ENCODE data around the gene SIAE. TPM values are rescaled to one million over a fixed set of nuclear protein-coding genes. Genes with fewer than 3 reads are reported as not detected.

SIAE gene
- total and polyA plus RNA-seq, 2 of the 4 experiments (the other 2 are of a cell fraction): 4.7 to 12.0 TPM

- BruUV-seq (replicated peaks): no TSS peak
- in situ Hi-C loops (cut with MboI; ENCODE audit: low sequenced_read_pairs) (no loop called here), intact Hi-C loops (cut with micrococcal nuclease) (no loop called here), dilution Hi-C loops (cut with HindIII; ENCODE audit: low sequenced_read_pairs, unreplicated experiment) (no loop called here)
- no peak for ATAC-seq (ENCODE audit: low read depth)
- no peak overlapping the region for H4K8ac ChIP-seq (ENCODE audit: low read depth in 2 of 2, low read length in 2 of 2)
- H3K14ac ChIP-seq (replicated peaks; ENCODE audit: low read depth, low read length): no peak overlapping the region
- no peak overlapping the region for H3K56ac ChIP-seq (ENCODE audit: extremely low read depth, insufficient read depth, low read length)
- WGBS, 2 experiments (ENCODE audit: extremely low coverage in 2 of 2, insufficient read length in 1 of 2): 100% methylated on average over 1 of the region's 5 CpGs; no CpG with 5 or more reads in 1 of the 2 experiments
- H3K9me1 ChIP-seq (ENCODE audit: insufficient read depth, low read length): no peaks in the 10 kb centered on the region; the same call in 1 of the 2 replicates
- H3K4me1 ChIP-seq (ENCODE audit: control insufficient read depth, insufficient read depth, low read length): no peaks in the 10 kb centered on the region; the same call in 1 of the 2 replicates
- peaks cover 0 to 13% of the 10 kb centered on the region in 2 experiments; a peak in 2 of 4 replicates for H3K79me1 ChIP-seq (ENCODE audit: low read depth in 1 of 2, low read length in 2 of 2)
- H4K91ac ChIP-seq (ENCODE audit: insufficient read depth, low read depth, low read length): no peak overlapping the region
- H2BK15ac ChIP-seq (ENCODE audit: low read depth, low read length): no peak overlapping the region
- no peak overlapping the region for H2BK120ac ChIP-seq (ENCODE audit: low read depth, low read length)
- no peak overlapping the region for H2BK20ac ChIP-seq (ENCODE audit: low read depth, low read length)
- H3K27ac ChIP-seq (ENCODE audit: insufficient read depth, low read length): no peak overlapping the region
- H3K4ac ChIP-seq (ENCODE audit: low read depth, low read length): no peak overlapping the region
- no peak overlapping the region for H3K4me2 ChIP-seq (ENCODE audit: low read depth, low read length)
- no peak overlapping the region for H3K9ac ChIP-seq (ENCODE audit: low read depth, low read length)
- TF ChIP-seq FOS (IDR thresholded peaks at IDR 0.05; ENCODE audit: low read depth, low read length) (no peak), RFX5 (IDR thresholded peaks at IDR 0.05; ENCODE audit: low read depth, low read length) (no peak), BHLHE40 (IDR thresholded peaks at IDR 0.05; ENCODE audit: low read depth, low read length) (no peak), MXI1 (IDR thresholded peaks at IDR 0.05; ENCODE audit: borderline replicate concordance, low read depth, low read length) (no peak), NFE2L2 (IDR thresholded peaks at IDR 0.05; ENCODE audit: low read depth, low read length) (no peak), POLR2A (IDR thresholded peaks at IDR 0.05; ENCODE audit: low read depth, low read length) (no peak), CEBPB (IDR thresholded peaks at IDR 0.05; ENCODE audit: low read depth, low read length) (no peak), MAZ (IDR thresholded peaks at IDR 0.05; ENCODE audit: borderline replicate concordance, low read depth, low read length) (no peak), RCOR1 (IDR thresholded peaks at IDR 0.05; ENCODE audit: insufficient replicate concordance, low read length) (no peak), RAD21 (IDR thresholded peaks at IDR 0.05; ENCODE audit: low read length) (no peak), ELK1 (IDR thresholded peaks at IDR 0.05; ENCODE audit: borderline replicate concordance, low read depth, low read length) (no peak), SMC3 (IDR thresholded peaks at IDR 0.05; ENCODE audit: low read depth, low read length) (no peak), CHD1 (IDR thresholded peaks at IDR 0.05; ENCODE audit: low read depth, low read length) (no peak)
- TF ChIP-seq, protein P1, sequence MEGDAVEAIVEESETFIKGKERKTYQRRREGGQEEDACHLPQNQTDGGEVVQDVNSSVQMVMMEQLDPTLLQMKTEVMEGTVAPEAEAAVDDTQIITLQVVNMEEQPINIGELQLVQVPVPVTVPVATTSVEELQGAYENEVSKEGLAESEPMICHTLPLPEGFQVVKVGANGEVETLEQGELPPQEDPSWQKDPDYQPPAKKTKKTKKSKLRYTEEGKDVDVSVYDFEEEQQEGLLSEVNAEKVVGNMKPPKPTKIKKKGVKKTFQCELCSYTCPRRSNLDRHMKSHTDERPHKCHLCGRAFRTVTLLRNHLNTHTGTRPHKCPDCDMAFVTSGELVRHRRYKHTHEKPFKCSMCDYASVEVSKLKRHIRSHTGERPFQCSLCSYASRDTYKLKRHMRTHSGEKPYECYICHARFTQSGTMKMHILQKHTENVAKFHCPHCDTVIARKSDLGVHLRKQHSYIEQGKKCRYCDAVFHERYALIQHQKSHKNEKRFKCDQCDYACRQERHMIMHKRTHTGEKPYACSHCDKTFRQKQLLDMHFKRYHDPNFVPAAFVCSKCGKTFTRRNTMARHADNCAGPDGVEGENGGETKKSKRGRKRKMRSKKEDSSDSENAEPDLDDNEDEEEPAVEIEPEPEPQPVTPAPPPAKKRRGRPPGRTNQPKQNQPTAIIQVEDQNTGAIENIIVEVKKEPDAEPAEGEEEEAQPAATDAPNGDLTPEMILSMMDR (conservative IDR thresholded peaks at IDR 0.05; ENCODE audit: low read depth, low read length): no peak
- TF ChIP-seq, protein P2, sequence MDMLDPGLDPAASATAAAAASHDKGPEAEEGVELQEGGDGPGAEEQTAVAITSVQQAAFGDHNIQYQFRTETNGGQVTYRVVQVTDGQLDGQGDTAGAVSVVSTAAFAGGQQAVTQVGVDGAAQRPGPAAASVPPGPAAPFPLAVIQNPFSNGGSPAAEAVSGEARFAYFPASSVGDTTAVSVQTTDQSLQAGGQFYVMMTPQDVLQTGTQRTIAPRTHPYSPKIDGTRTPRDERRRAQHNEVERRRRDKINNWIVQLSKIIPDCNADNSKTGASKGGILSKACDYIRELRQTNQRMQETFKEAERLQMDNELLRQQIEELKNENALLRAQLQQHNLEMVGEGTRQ (IDR thresholded peaks at IDR 0.05; ENCODE audit: low read depth, low read length): no peak
- POLR2A ChIA-PET (ENCODE audit: unreplicated experiment): no interaction called here
- H2BK5ac ChIP-seq (ENCODE audit: low read depth, low read length, poor library complexity, severe bottlenecking): no peak overlapping the region
- no peak overlapping the region for H2AK9ac ChIP-seq (replicated peaks; ENCODE audit: low read depth, low read length, poor library complexity)
- no peak overlapping the region for H3K18ac ChIP-seq (ENCODE audit: low read depth, low read length)
- no peak overlapping the region for H3K4me3 ChIP-seq (ENCODE audit: insufficient read depth, low read depth, low read length)
- no peaks in the 10 kb centered on the region for H3K9me3 ChIP-seq (ENCODE audit: control insufficient read depth, insufficient read depth, low read length)
- CTCF ChIA-PET: no interaction called here
- no peak overlapping the region for H3K23ac ChIP-seq (ENCODE audit: low read depth, low read length)
- no peak overlapping the region for H4K5ac ChIP-seq (ENCODE audit: low read depth, low read length)
- H2AFZ ChIP-seq (replicated peaks; ENCODE audit: low read length, poor library complexity): no peak overlapping the region
- no peaks in the 10 kb centered on the region for H3K36me3 ChIP-seq (ENCODE audit: control insufficient read depth, insufficient read depth, low read length)
- H3K27me3 ChIP-seq (ENCODE audit: control insufficient read depth, insufficient read depth, low read length): peaks cover 7% of the 10 kb centered on the region
- no peak overlapping the region for H2AK5ac ChIP-seq (ENCODE audit: low read depth, low read length)
- DNase-seq: no peak
- H4K20me1 ChIP-seq (ENCODE audit: insufficient read depth, low read length): no peaks in the 10 kb centered on the region
Observed at GRCh38 chr11:124618863-124619262, 54.7 kb downstream of the SIAE start.
